Gastroesophageal sphincter (tissue), 3 donors: ENCODE results near the gene CPEB1.
"Not testable (repeated sequence)": the region's sequence is repeated elsewhere in the genome, so short reads cannot be mapped to it uniquely, and the experiment has no call there.

Source experiments
- POLR2A ChIP-seq, 2 donors: fragments of 450-650 bp; IDR thresholded peaks; one replicate each; pipeline ENCODE4 v1.6.1; 2017; ENCODE audit warnings: antibody characterized with exemption in 2 of 2, mild to moderate bottlenecking in 2 of 2, moderate library complexity in 1 of 2
- POLR2AphosphoS5 ChIP-seq: sonication (generic); formaldehyde crosslinking; IDR thresholded peaks from one replicate; pipeline ENCODE4 v1.6.1; 2017; ENCODE audit warnings: antibody characterized with exemption
- TF ChIP-seq, protein P1 (sequence below), 4 experiments: fragments of 200-600 bp in 2 of 4; fragments of 450-650 bp in 2 of 4; sonication (generic) in 1 of 4; IDR thresholded peaks; one replicate each; pipeline ENCODE4 v1.5.1; 2017 to 2019; ENCODE audit warnings: antibody characterized with exemption in 4 of 4, mild to moderate bottlenecking in 2 of 4, moderate library complexity in 2 of 4

GRCh38 chr15:82513587-82513986 lies 133.6 kb downstream of the CPEB1 start:
- TF ChIP-seq, protein P1, sequence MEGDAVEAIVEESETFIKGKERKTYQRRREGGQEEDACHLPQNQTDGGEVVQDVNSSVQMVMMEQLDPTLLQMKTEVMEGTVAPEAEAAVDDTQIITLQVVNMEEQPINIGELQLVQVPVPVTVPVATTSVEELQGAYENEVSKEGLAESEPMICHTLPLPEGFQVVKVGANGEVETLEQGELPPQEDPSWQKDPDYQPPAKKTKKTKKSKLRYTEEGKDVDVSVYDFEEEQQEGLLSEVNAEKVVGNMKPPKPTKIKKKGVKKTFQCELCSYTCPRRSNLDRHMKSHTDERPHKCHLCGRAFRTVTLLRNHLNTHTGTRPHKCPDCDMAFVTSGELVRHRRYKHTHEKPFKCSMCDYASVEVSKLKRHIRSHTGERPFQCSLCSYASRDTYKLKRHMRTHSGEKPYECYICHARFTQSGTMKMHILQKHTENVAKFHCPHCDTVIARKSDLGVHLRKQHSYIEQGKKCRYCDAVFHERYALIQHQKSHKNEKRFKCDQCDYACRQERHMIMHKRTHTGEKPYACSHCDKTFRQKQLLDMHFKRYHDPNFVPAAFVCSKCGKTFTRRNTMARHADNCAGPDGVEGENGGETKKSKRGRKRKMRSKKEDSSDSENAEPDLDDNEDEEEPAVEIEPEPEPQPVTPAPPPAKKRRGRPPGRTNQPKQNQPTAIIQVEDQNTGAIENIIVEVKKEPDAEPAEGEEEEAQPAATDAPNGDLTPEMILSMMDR (IDR thresholded peaks at IDR 0.05), result not testable (repeated sequence)
- TF ChIP-seq POLR2A (IDR thresholded peaks at IDR 0.05); POLR2AphosphoS5: not testable (repeated sequence)
